GM10266 (cell line): Measurements from ENCODE around the gene B4GALT2.

Experiments used
- DNase-seq: peaks from one replicate; pipeline ENCODE4 v3.0.0; 2012; ENCODE audit errors: extremely low spot score
- CTCF ChIP-seq: IDR thresholded peaks from 2 replicates; pipeline ENCODE4 v1.5.1; 2012; ENCODE audit warnings: mild to moderate bottlenecking, low read depth; ENCODE audit not compliant: control insufficient read depth, insufficient read depth; ENCODE audit errors: missing control alignments

The B4GALT2 gene

GRCh38 chr1:44036409-44037139, 57.6 kb downstream of the B4GALT2 start:
- DNase-seq, result peak; percentile 66
- peak; percentile 90 for TF ChIP-seq CTCF

- no peak for TF ChIP-seq CTCF
- DNase-seq, result no peak
Observed at GRCh38 chr1:44037154-44037553, 58.1 kb downstream of the B4GALT2 start.

- TF ChIP-seq CTCF, result no peak
- no peak for DNase-seq
Observed at GRCh38 chr1:44038876-44039657, 60.1 kb downstream of the B4GALT2 start.

GRCh38 chr1:44040418-44040817, 61.4 kb downstream of the B4GALT2 start:
- TF ChIP-seq CTCF, result no peak
- DNase-seq, result no peak
